ENCODE measurements around the gene SLC47A2. TPM values are rescaled to one million over a fixed set of nuclear protein-coding genes. Genes with fewer than 3 reads are reported as not detected.

Gene SLC47A2
- total and polyA plus RNA-seq, 2 of the 13 experiments (the other 11 are each of a cell fraction or from before 2014, with no cell fraction given), result 0.04 TPM; not detected in 1

DNA sequence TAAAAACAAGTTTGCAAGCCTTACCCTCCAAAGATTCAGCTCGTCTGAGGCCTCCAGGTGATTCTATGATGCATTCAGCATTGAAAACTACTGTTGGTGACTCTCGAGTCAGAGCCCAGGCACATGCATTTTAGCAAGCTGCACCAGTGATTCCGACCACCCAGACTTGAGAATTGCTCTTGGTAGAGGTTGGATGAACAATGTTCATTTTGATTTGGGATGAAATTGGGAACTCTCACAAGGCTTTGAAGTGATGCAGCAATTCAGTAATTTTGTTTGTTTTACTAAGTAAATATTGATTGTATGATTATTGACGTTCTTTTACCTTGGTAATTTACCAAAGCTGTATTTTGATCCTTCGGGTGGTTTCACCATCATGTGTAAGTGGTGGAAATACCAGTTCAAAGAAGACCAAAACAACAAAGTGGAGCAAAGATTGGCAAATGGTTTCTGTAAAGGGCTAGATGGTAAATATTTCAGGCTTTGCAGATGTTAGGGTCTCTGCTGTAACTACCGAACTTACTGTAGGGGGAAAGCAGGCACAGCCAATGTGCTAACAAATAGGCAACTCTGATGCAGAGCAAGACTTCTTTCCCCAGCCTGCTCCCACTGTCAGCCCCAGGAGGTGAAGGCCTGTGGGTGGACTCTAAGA, 56.0 kb downstream of the SLC47A2 start (continued):
- TF ChIP-seq, protein P1, sequence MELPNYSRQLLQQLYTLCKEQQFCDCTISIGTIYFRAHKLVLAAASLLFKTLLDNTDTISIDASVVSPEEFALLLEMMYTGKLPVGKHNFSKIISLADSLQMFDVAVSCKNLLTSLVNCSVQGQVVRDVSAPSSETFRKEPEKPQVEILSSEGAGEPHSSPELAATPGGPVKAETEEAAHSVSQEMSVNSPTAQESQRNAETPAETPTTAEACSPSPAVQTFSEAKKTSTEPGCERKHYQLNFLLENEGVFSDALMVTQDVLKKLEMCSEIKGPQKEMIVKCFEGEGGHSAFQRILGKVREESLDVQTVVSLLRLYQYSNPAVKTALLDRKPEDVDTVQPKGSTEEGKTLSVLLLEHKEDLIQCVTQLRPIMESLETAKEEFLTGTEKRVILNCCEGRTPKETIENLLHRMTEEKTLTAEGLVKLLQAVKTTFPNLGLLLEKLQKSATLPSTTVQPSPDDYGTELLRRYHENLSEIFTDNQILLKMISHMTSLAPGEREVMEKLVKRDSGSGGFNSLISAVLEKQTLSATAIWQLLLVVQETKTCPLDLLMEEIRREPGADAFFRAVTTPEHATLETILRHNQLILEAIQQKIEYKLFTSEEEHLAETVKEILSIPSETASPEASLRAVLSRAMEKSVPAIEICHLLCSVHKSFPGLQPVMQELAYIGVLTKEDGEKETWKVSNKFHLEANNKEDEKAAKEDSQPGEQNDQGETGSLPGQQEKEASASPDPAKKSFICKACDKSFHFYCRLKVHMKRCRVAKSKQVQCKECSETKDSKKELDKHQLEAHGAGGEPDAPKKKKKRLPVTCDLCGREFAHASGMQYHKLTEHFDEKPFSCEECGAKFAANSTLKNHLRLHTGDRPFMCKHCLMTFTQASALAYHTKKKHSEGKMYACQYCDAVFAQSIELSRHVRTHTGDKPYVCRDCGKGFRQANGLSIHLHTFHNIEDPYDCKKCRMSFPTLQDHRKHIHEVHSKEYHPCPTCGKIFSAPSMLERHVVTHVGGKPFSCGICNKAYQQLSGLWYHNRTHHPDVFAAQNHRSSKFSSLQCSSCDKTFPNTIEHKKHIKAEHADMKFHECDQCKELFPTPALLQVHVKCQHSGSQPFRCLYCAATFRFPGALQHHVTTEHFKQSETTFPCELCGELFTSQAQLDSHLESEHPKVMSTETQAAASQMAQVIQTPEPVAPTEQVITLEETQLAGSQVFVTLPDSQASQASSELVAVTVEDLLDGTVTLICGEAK (IDR thresholded peaks at IDR 0.05), result no peak
- TF ChIP-seq, protein P1 (CRISPR knock-in tag; IDR thresholded peaks at IDR 0.05), result no peak
- TF ChIP-seq ZNF772 (CRISPR knock-in tag; IDR thresholded peaks at IDR 0.05) (no peak), MAFF (IDR thresholded peaks at IDR 0.05; ENCODE audit: low read depth, low read length) (no peak), ZNF564 (CRISPR knock-in tag; IDR thresholded peaks at IDR 0.05) (0 out of 2 replicates have a peak, but pooled peaks have one; percentile 26), ZNF724P (CRISPR knock-in tag; IDR thresholded peaks at IDR 0.05; ENCODE audit: borderline replicate concordance) (no peak), ZNF333 (CRISPR knock-in tag; IDR thresholded peaks at IDR 0.05; ENCODE audit: borderline replicate concordance) (no peak)
- TF ChIP-seq, protein P2, sequence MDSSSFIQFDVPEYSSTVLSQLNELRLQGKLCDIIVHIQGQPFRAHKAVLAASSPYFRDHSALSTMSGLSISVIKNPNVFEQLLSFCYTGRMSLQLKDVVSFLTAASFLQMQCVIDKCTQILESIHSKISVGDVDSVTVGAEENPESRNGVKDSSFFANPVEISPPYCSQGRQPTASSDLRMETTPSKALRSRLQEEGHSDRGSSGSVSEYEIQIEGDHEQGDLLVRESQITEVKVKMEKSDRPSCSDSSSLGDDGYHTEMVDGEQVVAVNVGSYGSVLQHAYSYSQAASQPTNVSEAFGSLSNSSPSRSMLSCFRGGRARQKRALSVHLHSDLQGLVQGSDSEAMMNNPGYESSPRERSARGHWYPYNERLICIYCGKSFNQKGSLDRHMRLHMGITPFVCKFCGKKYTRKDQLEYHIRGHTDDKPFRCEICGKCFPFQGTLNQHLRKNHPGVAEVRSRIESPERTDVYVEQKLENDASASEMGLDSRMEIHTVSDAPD (CRISPR knock-in tag; IDR thresholded peaks at IDR 0.05), result peak; percentile 100
- TF ChIP-seq, protein P3, sequence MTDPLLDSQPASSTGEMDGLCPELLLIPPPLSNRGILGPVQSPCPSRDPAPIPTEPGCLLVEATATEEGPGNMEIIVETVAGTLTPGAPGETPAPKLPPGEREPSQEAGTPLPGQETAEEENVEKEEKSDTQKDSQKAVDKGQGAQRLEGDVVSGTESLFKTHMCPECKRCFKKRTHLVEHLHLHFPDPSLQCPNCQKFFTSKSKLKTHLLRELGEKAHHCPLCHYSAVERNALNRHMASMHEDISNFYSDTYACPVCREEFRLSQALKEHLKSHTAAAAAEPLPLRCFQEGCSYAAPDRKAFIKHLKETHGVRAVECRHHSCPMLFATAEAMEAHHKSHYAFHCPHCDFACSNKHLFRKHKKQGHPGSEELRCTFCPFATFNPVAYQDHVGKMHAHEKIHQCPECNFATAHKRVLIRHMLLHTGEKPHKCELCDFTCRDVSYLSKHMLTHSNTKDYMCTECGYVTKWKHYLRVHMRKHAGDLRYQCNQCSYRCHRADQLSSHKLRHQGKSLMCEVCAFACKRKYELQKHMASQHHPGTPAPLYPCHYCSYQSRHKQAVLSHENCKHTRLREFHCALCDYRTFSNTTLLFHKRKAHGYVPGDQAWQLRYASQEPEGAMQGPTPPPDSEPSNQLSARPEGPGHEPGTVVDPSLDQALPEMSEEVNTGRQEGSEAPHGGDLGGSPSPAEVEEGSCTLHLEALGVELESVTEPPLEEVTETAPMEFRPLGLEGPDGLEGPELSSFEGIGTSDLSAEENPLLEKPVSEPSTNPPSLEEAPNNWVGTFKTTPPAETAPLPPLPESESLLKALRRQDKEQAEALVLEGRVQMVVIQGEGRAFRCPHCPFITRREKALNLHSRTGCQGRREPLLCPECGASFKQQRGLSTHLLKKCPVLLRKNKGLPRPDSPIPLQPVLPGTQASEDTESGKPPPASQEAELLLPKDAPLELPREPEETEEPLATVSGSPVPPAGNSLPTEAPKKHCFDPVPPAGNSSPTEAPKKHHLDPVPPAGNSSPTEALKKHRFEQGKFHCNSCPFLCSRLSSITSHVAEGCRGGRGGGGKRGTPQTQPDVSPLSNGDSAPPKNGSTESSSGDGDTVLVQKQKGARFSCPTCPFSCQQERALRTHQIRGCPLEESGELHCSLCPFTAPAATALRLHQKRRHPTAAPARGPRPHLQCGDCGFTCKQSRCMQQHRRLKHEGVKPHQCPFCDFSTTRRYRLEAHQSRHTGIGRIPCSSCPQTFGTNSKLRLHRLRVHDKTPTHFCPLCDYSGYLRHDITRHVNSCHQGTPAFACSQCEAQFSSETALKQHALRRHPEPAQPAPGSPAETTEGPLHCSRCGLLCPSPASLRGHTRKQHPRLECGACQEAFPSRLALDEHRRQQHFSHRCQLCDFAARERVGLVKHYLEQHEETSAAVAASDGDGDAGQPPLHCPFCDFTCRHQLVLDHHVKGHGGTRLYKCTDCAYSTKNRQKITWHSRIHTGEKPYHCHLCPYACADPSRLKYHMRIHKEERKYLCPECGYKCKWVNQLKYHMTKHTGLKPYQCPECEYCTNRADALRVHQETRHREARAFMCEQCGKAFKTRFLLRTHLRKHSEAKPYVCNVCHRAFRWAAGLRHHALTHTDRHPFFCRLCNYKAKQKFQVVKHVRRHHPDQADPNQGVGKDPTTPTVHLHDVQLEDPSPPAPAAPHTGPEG (CRISPR knock-in tag; IDR thresholded peaks at IDR 0.05), result no peak
- TF ChIP-seq, protein P4, sequence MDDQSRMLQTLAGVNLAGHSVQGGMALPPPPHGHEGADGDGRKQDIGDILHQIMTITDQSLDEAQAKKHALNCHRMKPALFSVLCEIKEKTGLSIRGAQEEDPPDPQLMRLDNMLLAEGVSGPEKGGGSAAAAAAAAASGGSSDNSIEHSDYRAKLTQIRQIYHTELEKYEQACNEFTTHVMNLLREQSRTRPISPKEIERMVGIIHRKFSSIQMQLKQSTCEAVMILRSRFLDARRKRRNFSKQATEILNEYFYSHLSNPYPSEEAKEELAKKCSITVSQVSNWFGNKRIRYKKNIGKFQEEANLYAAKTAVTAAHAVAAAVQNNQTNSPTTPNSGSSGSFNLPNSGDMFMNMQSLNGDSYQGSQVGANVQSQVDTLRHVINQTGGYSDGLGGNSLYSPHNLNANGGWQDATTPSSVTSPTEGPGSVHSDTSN (CRISPR knock-in tag; IDR thresholded peaks at IDR 0.05; ENCODE audit: borderline replicate concordance), result no peak
